DMS114 treated with DMSO at 0.1 percent for 48 hours (cell line): ENCODE data around the gene PRPF4.
"Not testable (repeated sequence)": the region's sequence is repeated elsewhere in the genome, so short reads cannot be mapped to it uniquely, and the experiment has no call there.

Experiments used
- DNase-seq: peaks from one replicate; lab custom pipeline; 2025; ENCODE audit not compliant: unreplicated experiment; lab: John Stamatoyannopoulos, UW

PRPF4 gene

GRCh38 chr9:113267911-113268566 lies 7.4 kb upstream of the PRPF4 start:
- no peak for DNase-seq

- no peak for DNase-seq
Observed at GRCh38 chr9:113269355-113269754, 6.1 kb upstream of the PRPF4 start.

- DNase-seq: no peak
Observed at GRCh38 chr9:113269871-113270270, 5.6 kb upstream of the PRPF4 start.

- peak; percentile 32 for DNase-seq
Observed at GRCh38 chr9:113274474-113275156, 843 bp upstream of the PRPF4 start.

- no peak for DNase-seq
Observed at GRCh38 chr9:113278840-113279239, 3.4 kb downstream of the PRPF4 start.

- DNase-seq: no peak
Observed at GRCh38 chr9:113281356-113281755, 5.9 kb downstream of the PRPF4 start.

GRCh38 chr9:113289091-113289490 lies 13.6 kb downstream of the PRPF4 start:
- DNase-seq: no peak

GRCh38 chr9:113290052-113290607 lies 14.7 kb downstream of the PRPF4 start:
- no peak for DNase-seq

- DNase-seq: no peak
Observed at GRCh38 chr9:113293285-113293878, 17.9 kb downstream of the PRPF4 start.

- DNase-seq: not testable (repeated sequence)
Observed at GRCh38 chr9:113296247-113296646, 20.8 kb downstream of the PRPF4 start.

GRCh38 chr9:113296796-113297558 lies 21.5 kb downstream of the PRPF4 start:
- no peak for DNase-seq

GRCh38 chr9:113298311-113298710 lies 22.9 kb downstream of the PRPF4 start:
- no peak for DNase-seq

- DNase-seq: no peak
Observed at GRCh38 chr9:113298924-113299770, 23.7 kb downstream of the PRPF4 start.

- no peak for DNase-seq
Observed at GRCh38 chr9:113299800-113300292, 24.4 kb downstream of the PRPF4 start.

- DNase-seq: no peak
Observed at GRCh38 chr9:113301548-113301947, 26.1 kb downstream of the PRPF4 start.

GRCh38 chr9:113302792-113303418 lies 27.4 kb downstream of the PRPF4 start, which contains the start of gene RNF183:
TSS of gene RNF183 (minus strand) at chr9:113303376. CDS start at chr9:113298184, 5,192 bp downstream.
- no peak for DNase-seq

- DNase-seq: no peak
Observed at GRCh38 chr9:113306566-113306965, 31.1 kb downstream of the PRPF4 start.

GRCh38 chr9:113307396-113307975 lies 32.0 kb downstream of the PRPF4 start:
- DNase-seq: no peak

GRCh38 chr9:113309204-113309813 lies 33.9 kb downstream of the PRPF4 start:
- peak; percentile 5 for DNase-seq
